ENCODE measurements around the gene CUEDC1.
"Not testable (repeated sequence)": the region's sequence is repeated elsewhere in the genome, so short reads cannot be mapped to it uniquely, and the experiment has no call there.

Gene CUEDC1

GRCh38 chr17:57859601-57860413, 95.4 kb downstream of the CUEDC1 start:
- DNase-seq: no peak

GRCh38 chr17:57858838-57859237, 96.4 kb downstream of the CUEDC1 start:
- no peak for DNase-seq

GRCh38 chr17:57856792-57857620, 98.2 kb downstream of the CUEDC1 start:
- no peak for DNase-seq

- DNase-seq: no peak
These were observed 99.7 kb downstream of the CUEDC1 start for GRCh38 chr17:57855391-57856035.

GRCh38 chr17:57853695-57854094, 101.5 kb downstream of the CUEDC1 start:
- DNase-seq: no peak

- DNase-seq: no peak
These were observed 102.3 kb downstream of the CUEDC1 start for GRCh38 chr17:57852955-57853328.

GRCh38 chr17:57852092-57852954, 102.9 kb downstream of the CUEDC1 start:
- no peak for DNase-seq

- peak; percentile 92 to 98 for DNase-seq
These were observed 105.1 kb downstream of the CUEDC1 start, which contains the start of gene MRPS23 for GRCh38 chr17:57849874-57850754. MRPS23 (minus strand) TSS chr17:57850044; CDS start chr17:57850010, 34 bp downstream.

- DNase-seq: no peak
These were observed 105.9 kb downstream of the CUEDC1 start for GRCh38 chr17:57849163-57849873.

- not testable (repeated sequence) for DNase-seq
These were observed 108.9 kb downstream of the CUEDC1 start for GRCh38 chr17:57846056-57846945.

- DNase-seq: no peak
These were observed 112.9 kb downstream of the CUEDC1 start for GRCh38 chr17:57842280-57842679.

GRCh38 chr17:57839571-57839923, 115.7 kb downstream of the CUEDC1 start:
- no peak for DNase-seq

- DNase-seq: no peak
These were observed 116.2 kb downstream of the CUEDC1 start for GRCh38 chr17:57838857-57839570.

- no peak for DNase-seq
These were observed 116.8 kb downstream of the CUEDC1 start for GRCh38 chr17:57838453-57838852.

- no peak for DNase-seq
These were observed 119.8 kb downstream of the CUEDC1 start for GRCh38 chr17:57835333-57835900.

- peak in 1 of 2 experiments; percentile 21 for DNase-seq
These were observed 121.0 kb downstream of the CUEDC1 start for GRCh38 chr17:57834146-57834741.

- DNase-seq: peak; percentile 22 to 79
These were observed 121.9 kb downstream of the CUEDC1 start for GRCh38 chr17:57833179-57833939.

Data from NCI-H446 (cell line).